Fibroblast of lung (primary cell): ENCODE measurements around the gene FHIT. TPM values are rescaled to one million over a fixed set of nuclear protein-coding genes. Genes with fewer than 3 reads are reported as not detected.
"Not testable (repeated sequence)": the region's sequence is repeated elsewhere in the genome, so short reads cannot be mapped to it uniquely, and the experiment has no call there.

Experiments
- DNase-seq, 2 donors: peaks; one replicate each; pipeline versions ENCODE4 v3.0.0 to v3.0.0-alpha.2; 2010; ENCODE audit warnings: low read depth in 2 of 2
- H2AFZ ChIP-seq: 2 replicates; pipeline ENCODE4 v1.5.1; 2012; ENCODE audit warnings: low read length, control low read depth, inconsistent platforms
- H3K27ac ChIP-seq: 2 replicates; pipeline ENCODE4 v1.5.1; 2011; ENCODE audit warnings: low read length, control low read depth; ENCODE audit not compliant: insufficient read depth
- H3K27me3 ChIP-seq: 2 replicates; pipeline ENCODE4 v1.5.1; 2011; ENCODE audit warnings: mild to moderate bottlenecking, low read length; ENCODE audit not compliant: control insufficient read depth, insufficient read depth
- H3K36me3 ChIP-seq: 2 replicates; pipeline ENCODE4 v1.5.1; 2011; ENCODE audit warnings: low read length; ENCODE audit not compliant: control insufficient read depth, insufficient read depth
- H3K4me1 ChIP-seq: 2 replicates; pipeline ENCODE4 v1.5.1; 2011; ENCODE audit warnings: low read length; ENCODE audit not compliant: control insufficient read depth, insufficient read depth; ENCODE audit errors: extremely low read depth
- H3K4me2 ChIP-seq: 2 replicates; pipeline ENCODE4 v1.5.1; 2011; ENCODE audit warnings: low read length, control low read depth; ENCODE audit not compliant: insufficient read depth; ENCODE audit errors: extremely low read depth
- H3K4me3 ChIP-seq, 4 experiments: fragments of 200-600 bp in 1 of 4; sonication (generic) in 1 of 4; replicated peaks in 1 of 4; 2 replicates each; pipeline ENCODE4 v1.5.1; 2011 to 2016; ENCODE audit warnings: low read length in 4 of 4, low read depth in 3 of 4, mild to moderate bottlenecking in 3 of 4, control low read depth in 2 of 4, inconsistent platforms in 1 of 4, mixed read lengths in 1 of 4; ENCODE audit not compliant: insufficient read depth in 1 of 4; ENCODE audit errors: control extremely low read depth in 1 of 4
- H3K79me2 ChIP-seq: 2 replicates; pipeline ENCODE4 v1.5.1; 2012; ENCODE audit warnings: mild to moderate bottlenecking, low read length, inconsistent platforms; ENCODE audit not compliant: control insufficient read depth, insufficient read depth
- H3K9ac ChIP-seq: 2 replicates; pipeline ENCODE4 v1.5.1; 2011; ENCODE audit warnings: mild to moderate bottlenecking, low read length, control low read depth; ENCODE audit not compliant: insufficient read depth
- H3K9me3 ChIP-seq: 2 replicates; pipeline ENCODE4 v1.5.1; 2012; ENCODE audit warnings: low read depth, low read length; ENCODE audit not compliant: control insufficient read depth, insufficient read depth
- H4K20me1 ChIP-seq: 2 replicates; pipeline ENCODE4 v1.5.1; 2011; ENCODE audit warnings: low read length; ENCODE audit not compliant: control insufficient read depth, insufficient read depth; ENCODE audit errors: extremely low read depth
- CTCF ChIP-seq, 2 donors: IDR thresholded peaks in 1 of 2; conservative IDR thresholded peaks in 1 of 2; 1 replicate in 1 of 2; 2 replicates in 1 of 2; pipeline ENCODE4 v1.5.1; 2011 to 2012; ENCODE audit warnings: low read length in 2 of 2, control low read depth in 1 of 2, inconsistent platforms in 1 of 2, low read depth in 1 of 2, mild to moderate bottlenecking in 1 of 2
- EZH2 ChIP-seq: IDR thresholded peaks from 2 replicates; pipeline ENCODE4 v1.5.1; 2012; ENCODE audit warnings: low read length, control low read depth, mild to moderate bottlenecking; ENCODE audit errors: missing control alignments
- polyA plus RNA-seq, 2 donors: library from polyadenylated mRNA; depleted of rRNA in 1 of 2; stranded (reverse) in 1 of 2; unstranded in 1 of 2; fragments of >200 nt; gene quantifications; 2 replicates each; pipeline ENCODE4 v1.2.1, GENCODE V29; 2011 to 2012; ENCODE audit warnings: missing spikeins in 1 of 2
- total RNA-seq: library from RNA; depleted of rRNA; stranded (reverse); fragments of >200 nt; gene quantifications from 2 replicates; pipeline ENCODE4 v1.2.1, GENCODE V29; 2014

The FHIT gene
- total and polyA plus RNA-seq, 2 donors (not counting 1 experiment from before 2014, with no cell fraction given): 0.79 to 2.1 TPM

GRCh38 chr3:61052851-61053250 is 198.4 kb downstream of the FHIT start:
- no peak overlapping the region for H3K4me3 ChIP-seq
- DNase-seq: no peak
- no peaks in the 10 kb centered on the region for H3K27me3 ChIP-seq
- TF ChIP-seq CTCF (conservative IDR thresholded peaks at IDR 0.05 in 1 of 2, IDR thresholded peaks at IDR 0.05 in 1 of 2; ENCODE audit: low read depth in 1 of 2, low read length in 2 of 2): no peak
- TF ChIP-seq EZH2: no peak
- H3K36me3 ChIP-seq: no peaks in the 10 kb centered on the region
- no peaks in the 10 kb centered on the region for H4K20me1 ChIP-seq
- H3K9me3 ChIP-seq: no peaks in the 10 kb centered on the region
- no peaks in the 10 kb centered on the region for H3K4me1 ChIP-seq
- H3K79me2 ChIP-seq: no peaks in the 10 kb centered on the region
- no peak overlapping the region for H3K9ac ChIP-seq
- H2AFZ ChIP-seq: no peak overlapping the region
- H3K4me2 ChIP-seq: no peak overlapping the region
- H3K27ac ChIP-seq: no peak overlapping the region

GRCh38 chr3:61051666-61052065 is 199.6 kb downstream of the FHIT start:
- Histone ChIP-seq H3K9me3 (no peaks in the 10 kb centered on the region), H3K9ac (no peak overlapping the region)

GRCh38 chr3:61045169-61045568 is 206.1 kb downstream of the FHIT start:
- not testable (repeated sequence) for H2AFZ ChIP-seq, H3K9ac ChIP-seq, H3K79me2 ChIP-seq, H3K27ac ChIP-seq, H3K27me3 ChIP-seq, H3K4me2 ChIP-seq, DNase-seq, H3K36me3 ChIP-seq, H3K4me3 ChIP-seq, H3K4me1 ChIP-seq, H4K20me1 ChIP-seq, H3K9me3 ChIP-seq

More at GRCh38 chr3:61051666-61052065, 199.6 kb downstream of the FHIT start:
- no peak for DNase-seq
- no peaks in the 10 kb centered on the region for H4K20me1 ChIP-seq
- no peaks in the 10 kb centered on the region for H3K36me3 ChIP-seq
- H2AFZ ChIP-seq: no peak overlapping the region
- no peak overlapping the region for H3K4me3 ChIP-seq
- H3K27me3 ChIP-seq: no peaks in the 10 kb centered on the region
- H3K4me1 ChIP-seq: no peaks in the 10 kb centered on the region
- TF ChIP-seq EZH2 (no peak), CTCF (conservative IDR thresholded peaks at IDR 0.05 in 1 of 2, IDR thresholded peaks at IDR 0.05 in 1 of 2; ENCODE audit: low read depth in 1 of 2, low read length in 2 of 2) (no peak)
- no peaks in the 10 kb centered on the region for H3K79me2 ChIP-seq
- H3K27ac ChIP-seq: no peak overlapping the region
- no peak overlapping the region for H3K4me2 ChIP-seq
